ENCODE results near the gene FTO. TPM values are rescaled to one million over a fixed set of nuclear protein-coding genes. Genes with fewer than 3 reads are reported as not detected.

FTO gene
- total RNA-seq, 1 donor from 2014 or later, result 97.8 TPM

- DNase-seq (ENCODE audit: low spot score in 2 of 2) (no peak), FAIRE-seq (no peak)
These were observed 457.3 kb downstream of the FTO start for GRCh38 chr16:54160939-54161897.

- FAIRE-seq, result no peak
- no peak for DNase-seq (ENCODE audit: low spot score in 2 of 2)
These were observed 459.4 kb downstream of the FTO start for GRCh38 chr16:54163197-54163843.

- FAIRE-seq (no peak), DNase-seq (ENCODE audit: low spot score in 2 of 2) (no peak)
These were observed 460.8 kb downstream of the FTO start for GRCh38 chr16:54164789-54165173.

- FAIRE-seq, result no peak
- DNase-seq (ENCODE audit: low spot score in 2 of 2), result no peak
These were observed 461.4 kb downstream of the FTO start for GRCh38 chr16:54165174-54165911.

GRCh38 chr16:54165912-54166865 lies 462.2 kb downstream of the FTO start:
- DNase-seq (ENCODE audit: low spot score in 2 of 2) (no peak), FAIRE-seq (no peak)

GRCh38 chr16:54169112-54169511 lies 465.2 kb downstream of the FTO start:
- DNase-seq (ENCODE audit: low spot score in 2 of 2), result no peak
- FAIRE-seq, result no peak

- no peak for DNase-seq (ENCODE audit: low spot score in 2 of 2)
- FAIRE-seq, result no peak
These were observed 467.9 kb downstream of the FTO start for GRCh38 chr16:54171626-54172537.

- DNase-seq (ENCODE audit: low spot score in 2 of 2) (no peak), FAIRE-seq (no peak)
These were observed 469.5 kb downstream of the FTO start for GRCh38 chr16:54173490-54173889.

GRCh38 chr16:54174201-54174600 lies 470.2 kb downstream of the FTO start:
- FAIRE-seq (no peak), DNase-seq (ENCODE audit: low spot score in 2 of 2) (no peak)

- no peak for DNase-seq (ENCODE audit: low spot score in 2 of 2)
These were observed 470.8 kb downstream of the FTO start for GRCh38 chr16:54174750-54175149.

GRCh38 chr16:54175169-54175551 lies 471.2 kb downstream of the FTO start:
- DNase-seq (ENCODE audit: low spot score in 2 of 2), result no peak

More at GRCh38 chr16:54174750-54175149, 470.8 kb downstream of the FTO start:
- no peak for FAIRE-seq

GRCh38 chr16:54175552-54176375 lies 471.8 kb downstream of the FTO start:
- DNase-seq (ENCODE audit: low spot score in 2 of 2), result no peak

More at GRCh38 chr16:54175169-54175551, 471.2 kb downstream of the FTO start:
- no peak for FAIRE-seq

GRCh38 chr16:54176376-54176901 lies 472.5 kb downstream of the FTO start:
- no peak for DNase-seq (ENCODE audit: low spot score in 2 of 2)
- no peak for FAIRE-seq

More at GRCh38 chr16:54175552-54176375, 471.8 kb downstream of the FTO start:
- FAIRE-seq, result no peak

GRCh38 chr16:54177052-54177861 lies 473.3 kb downstream of the FTO start:
- FAIRE-seq (no peak), DNase-seq (ENCODE audit: low spot score in 2 of 2) (no peak)

GRCh38 chr16:54177862-54178477 lies 474.0 kb downstream of the FTO start:
- no peak for DNase-seq (ENCODE audit: low spot score in 2 of 2)
- FAIRE-seq, result no peak

- FAIRE-seq (no peak), DNase-seq (ENCODE audit: low spot score in 2 of 2) (no peak)
These were observed 474.6 kb downstream of the FTO start for GRCh38 chr16:54178478-54178976.
